K562 (cell line): Measurements from ENCODE around the gene ANO9. TPM values are rescaled to one million over a fixed set of nuclear protein-coding genes. Genes with fewer than 3 reads are reported as not detected.

Experiments used
- ATF4 ChIP-seq: fragments of 450-650 bp; formaldehyde crosslinking; IDR thresholded peaks from 2 replicates; pipeline ENCODE4 v1.4.0; 2022; ENCODE audit warnings: mild to moderate bottlenecking, moderate library complexity
- BRCA1 ChIP-seq, 2 experiments: fragments of 450-650 bp in 1 of 2; sonication (generic) in 1 of 2; formaldehyde crosslinking in 1 of 2; IDR thresholded peaks; 2 replicates each; pipeline versions ENCODE4 v1.5.0 to v1.6.1; 2017 to 2020; ENCODE audit warnings: mild to moderate bottlenecking in 1 of 2, missing genetic modification reagents in 1 of 2
- CREBBP ChIP-seq: IDR thresholded peaks from one replicate; pipeline ENCODE4 v1.6.1; 2012; ENCODE audit warnings: low read depth, mild to moderate bottlenecking, control low read depth, inconsistent platforms, low read length
- DMBX1 ChIP-seq: fragments of 250-450 bp; sonication (Bioruptor Pico); IDR thresholded peaks from 2 replicates; pipeline ENCODE4 v1.8.0; 2022; ENCODE audit warnings: inconsistent platforms, mild to moderate bottlenecking, moderate library complexity, borderline replicate concordance
- ESRRA ChIP-seq: fragments of 450-650 bp; IDR thresholded peaks from 2 replicates; pipeline ENCODE4 v1.6.1; 2014; ENCODE audit warnings: low read depth, mild to moderate bottlenecking, moderate library complexity, borderline replicate concordance
- ETS2 ChIP-seq: IDR thresholded peaks from 2 replicates; pipeline ENCODE4 v1.6.1; 2016; ENCODE audit warnings: borderline replicate concordance, missing genetic modification characterization, mild to moderate bottlenecking, moderate library complexity, missing compliant biosample characterization; ENCODE audit not compliant: poor library complexity, severe bottlenecking
- FIP1L1 ChIP-seq: fragments of 200-400 bp; formaldehyde crosslinking; IDR thresholded peaks from 2 replicates; pipeline ENCODE4 v1.6.1; 2018; ENCODE audit warnings: mild to moderate bottlenecking, low read depth, low read length; ENCODE audit not compliant: poor library complexity, severe bottlenecking
- HMG20B ChIP-seq: fragments of 250-450 bp; sonication (Bioruptor Pico); IDR thresholded peaks from 2 replicates; pipeline ENCODE4 v1.5.0; 2021; ENCODE audit warnings: mild to moderate bottlenecking
- KLF10 ChIP-seq: fragments of 250-450 bp; sonication (Bioruptor Pico); IDR thresholded peaks from 2 replicates; pipeline ENCODE4 v1.6.1; 2021; ENCODE audit warnings: matching md5 sums
- PREB ChIP-seq: sonication (generic); formaldehyde crosslinking; IDR thresholded peaks from 2 replicates; pipeline ENCODE4 v1.8.1; 2023; ENCODE audit warnings: mild to moderate bottlenecking, missing genetic modification reagents
- RBBP5 ChIP-seq: fragments of 200-600 bp; sonication (generic); IDR thresholded peaks from 2 replicates; pipeline ENCODE4 v1.6.1; 2012; ENCODE audit warnings: borderline replicate concordance, mild to moderate bottlenecking, low read length, control low read depth, inconsistent platforms; ENCODE audit not compliant: insufficient read depth, poor library complexity, severe bottlenecking
- TAF7 ChIP-seq: fragments of 450-650 bp; IDR thresholded peaks from 2 replicates; pipeline ENCODE4 v1.6.1; 2016; ENCODE audit warnings: missing genetic modification characterization, missing compliant biosample characterization
- TEAD1 ChIP-seq, 2 experiments: fragments of 450-650 bp in 1 of 2; sonication (generic) in 1 of 2; formaldehyde crosslinking; IDR thresholded peaks; 2 replicates each; pipeline versions ENCODE4 v1.4.0 to v1.8.0; 2020 to 2022; ENCODE audit warnings: mild to moderate bottlenecking in 2 of 2, missing genetic modification reagents in 1 of 2
- ZNF165 ChIP-seq: fragments of 250-450 bp; sonication (Bioruptor Pico); IDR thresholded peaks from 2 replicates; pipeline ENCODE4 v1.4.0; 2020; ENCODE audit warnings: borderline replicate concordance
- ZNF280B ChIP-seq: fragments of 250-450 bp; sonication (Bioruptor Pico); IDR thresholded peaks from 2 replicates; pipeline ENCODE4 v1.5.1; 2021; ENCODE audit warnings: mild to moderate bottlenecking
- ZNF311 ChIP-seq: fragments of 250-450 bp; sonication (Bioruptor Pico); IDR thresholded peaks from 2 replicates; pipeline ENCODE4 v1.4.0; 2020; ENCODE audit warnings: mild to moderate bottlenecking, moderate library complexity
- ZNF57 ChIP-seq: fragments of 450-650 bp; formaldehyde crosslinking; IDR thresholded peaks from 2 replicates; pipeline ENCODE4 v1.4.0; 2020; ENCODE audit warnings: mild to moderate bottlenecking, moderate library complexity
- ZNF699 ChIP-seq: fragments of 250-450 bp; sonication (Bioruptor Pico); IDR thresholded peaks from 2 replicates; pipeline ENCODE4 v1.8.0; 2021; ENCODE audit warnings: mild to moderate bottlenecking, moderate library complexity; ENCODE audit not compliant: insufficient replicate concordance
- polyA plus RNA-seq, 8 experiments: library from polyadenylated mRNA; depleted of rRNA in 4 of 8; stranded (reverse) in 5 of 8; unstranded in 3 of 8; fragments of >200 nt; fragmentation: Nextera tagmentation in 2 of 8; fragmentation: Illumina TruSeq in 1 of 8; extraction: Ambion mirVana in 2 of 8; extraction: Trizol in 1 of 8; gene quantifications; 2 replicates each; pipeline versions ENCODE4 v1.2.1 to v1.2.3, GENCODE V29; 2011 to 2014; ENCODE audit warnings: inconsistent platforms in 1 of 8, missing spikeins in 1 of 8
- total RNA-seq, 7 experiments: library from RNA; depleted of rRNA in 6 of 7; stranded (reverse); fragments of >200 nt in 6 of 7; fragmentation: Illumina TruSeq in 2 of 7; extraction: Trizol in 2 of 7; gene quantifications; 2 replicates each; pipeline versions ENCODE4 v1.2.1 to v1.2.3, GENCODE V29; 2011 to 2021; ENCODE audit warnings: low replicate concordance in 1 of 7
- TF ChIP-seq, protein P1 (sequence below): fragments of 450-650 bp; IDR thresholded peaks from 2 replicates; pipeline ENCODE4 v1.6.1; 2016; ENCODE audit warnings: low read depth, mild to moderate bottlenecking, moderate library complexity
- TF ChIP-seq, protein P2 (sequence below): fragments of 450-650 bp; IDR thresholded peaks from 2 replicates; pipeline ENCODE4 v1.6.1; 2017; ENCODE audit warnings: antibody characterized with exemption

Gene ANO9
- total and polyA plus RNA-seq, 9 of the 15 experiments (the other 6 are each of a cell fraction or from before 2014, with no cell fraction given), result 0.20 to 14.5 (median 4.5) TPM

GRCh38 chr11:460331-461199 is 18.8 kb upstream of the ANO9 start (continued):
- TF ChIP-seq DMBX1 (CRISPR knock-in tag) (peak; percentile 50; the same call in 1 of the 2 replicates), ETS2 (tag) (no peak), KLF10 (CRISPR knock-in tag) (no peak), ATF4 (0 out of 2 replicates have a peak, but pooled peaks have one; percentile 5), BRCA1 (IDR thresholded peaks at IDR 0.05) (no peak), BRCA1 (CRISPR knock-in tag; IDR thresholded peaks at IDR 0.05) (no peak), ZNF57 (no peak), TEAD1 (CRISPR knock-in tag; IDR thresholded peaks at IDR 0.05) (peak; percentile 63 to 95; a peak in 3 of 4 replicates), FIP1L1 (no peak), ZNF280B (CRISPR knock-in tag) (no peak), ZNF699 (CRISPR knock-in tag) (no peak), HMG20B (CRISPR knock-in tag) (no peak), PREB (CRISPR knock-in tag) (no peak), TAF7 (tag) (no peak), ZNF311 (CRISPR knock-in tag) (no peak), ZNF165 (no peak), CREBBP (no peak), RBBP5 (peak; percentile 21), ESRRA (peak; percentile 89)
- TF ChIP-seq, protein P1, sequence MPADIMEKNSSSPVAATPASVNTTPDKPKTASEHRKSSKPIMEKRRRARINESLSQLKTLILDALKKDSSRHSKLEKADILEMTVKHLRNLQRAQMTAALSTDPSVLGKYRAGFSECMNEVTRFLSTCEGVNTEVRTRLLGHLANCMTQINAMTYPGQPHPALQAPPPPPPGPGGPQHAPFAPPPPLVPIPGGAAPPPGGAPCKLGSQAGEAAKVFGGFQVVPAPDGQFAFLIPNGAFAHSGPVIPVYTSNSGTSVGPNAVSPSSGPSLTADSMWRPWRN, result peak; percentile 75
- TF ChIP-seq, protein P2, sequence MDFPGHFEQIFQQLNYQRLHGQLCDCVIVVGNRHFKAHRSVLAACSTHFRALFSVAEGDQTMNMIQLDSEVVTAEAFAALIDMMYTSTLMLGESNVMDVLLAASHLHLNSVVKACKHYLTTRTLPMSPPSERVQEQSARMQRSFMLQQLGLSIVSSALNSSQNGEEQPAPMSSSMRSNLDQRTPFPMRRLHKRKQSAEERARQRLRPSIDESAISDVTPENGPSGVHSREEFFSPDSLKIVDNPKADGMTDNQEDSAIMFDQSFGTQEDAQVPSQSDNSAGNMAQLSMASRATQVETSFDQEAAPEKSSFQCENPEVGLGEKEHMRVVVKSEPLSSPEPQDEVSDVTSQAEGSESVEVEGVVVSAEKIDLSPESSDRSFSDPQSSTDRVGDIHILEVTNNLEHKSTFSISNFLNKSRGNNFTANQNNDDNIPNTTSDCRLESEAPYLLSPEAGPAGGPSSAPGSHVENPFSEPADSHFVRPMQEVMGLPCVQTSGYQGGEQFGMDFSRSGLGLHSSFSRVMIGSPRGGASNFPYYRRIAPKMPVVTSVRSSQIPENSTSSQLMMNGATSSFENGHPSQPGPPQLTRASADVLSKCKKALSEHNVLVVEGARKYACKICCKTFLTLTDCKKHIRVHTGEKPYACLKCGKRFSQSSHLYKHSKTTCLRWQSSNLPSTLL, result no peak
